GM19240 (cell line): Measurements from ENCODE around the gene SDCBP2.

ENCODE experiments used
- DNase-seq: peaks from one replicate; pipeline ENCODE4 v3.0.0; 2011; ENCODE audit warnings: low spot score; ENCODE audit not compliant: insufficient read length

The SDCBP2 gene

GRCh38 chr20:1277529-1278322 is 51.2 kb downstream of the SDCBP2 start:
- no peak for DNase-seq

- DNase-seq = no peak
Measured at GRCh38 chr20:1275919-1276318, 53.0 kb downstream of the SDCBP2 start.

GRCh38 chr20:1274485-1275311 is 54.2 kb downstream of the SDCBP2 start:
- DNase-seq = no peak

GRCh38 chr20:1273366-1273765 is 55.6 kb downstream of the SDCBP2 start:
- DNase-seq = no peak

- DNase-seq = no peak
Measured at GRCh38 chr20:1272368-1273100, 56.4 kb downstream of the SDCBP2 start.

- DNase-seq = no peak
Measured at GRCh38 chr20:1269850-1270249, 59.1 kb downstream of the SDCBP2 start.

- DNase-seq = no peak
Measured at GRCh38 chr20:1269235-1269634, 59.7 kb downstream of the SDCBP2 start.

- no peak for DNase-seq
Measured at GRCh38 chr20:1267809-1268374, 61.0 kb downstream of the SDCBP2 start.

GRCh38 chr20:1267161-1267560 is 61.8 kb downstream of the SDCBP2 start:
- DNase-seq = no peak

GRCh38 chr20:1266167-1266973 is 62.6 kb downstream of the SDCBP2 start, which contains the start of gene SNPH:
SNPH (plus strand) TSS chr20:1266294; CDS start chr20:1296240, 29,946 bp downstream.
- DNase-seq = peak; percentile 29

GRCh38 chr20:1265916-1266166 is 63.1 kb downstream of the SDCBP2 start:
- no peak for DNase-seq

GRCh38 chr20:1265226-1265915 is 63.6 kb downstream of the SDCBP2 start:
- DNase-seq = no peak

- no peak for DNase-seq
Measured at GRCh38 chr20:1264727-1265126, 64.2 kb downstream of the SDCBP2 start.

- no peak for DNase-seq
Measured at GRCh38 chr20:1263853-1264252, 65.1 kb downstream of the SDCBP2 start.
